Left cardiac atrium (tissue), 4 donors: ENCODE results near the gene TMEM178B. TPM values are rescaled to one million over a fixed set of nuclear protein-coding genes. Genes with fewer than 3 reads are reported as not detected.
A peak's percentile ranks its signal among the peaks of the same experiment; 100 is the strongest.

ENCODE experiments used
- ATAC-seq, 2 donors: fragments of 200-7000 bp; cut with Tn5 transposase; one replicate each; pipeline ENCODE4 v1.9.1; 2020; ENCODE audit warnings: mild to moderate bottlenecking in 2 of 2, moderate library complexity in 2 of 2
- DNase-seq: peaks from one replicate; pipeline ENCODE4 v3.0.0-alpha.2; 2020
- intact Hi-C, 2 donors: fragments of 100-400 bp; cut with DNase I; formaldehyde crosslinking; loops; one replicate each; pipeline versions ENCODE4 v1.14.1 to v1.15.1; 2022 to 2023
- total RNA-seq, 2 donors: library from RNA; stranded (reverse); fragmentation: NEBNext Ultra II Directional; extraction: Animal tissue kit (Norgen Biotek cat#: 25700); gene quantifications; one replicate each; pipeline ENCODE4 v1.2.1, GENCODE V29; 2021
- donor health status: DM: no; HTN: yes; CAD: no.
- donor health status: DM: no; HTN: yes; CAD: no; lungs with severe emphysema.
- donor health status: DM: yes; HTN: yes; CAD: no.
- donor health status: Dilated cardiomyopathy.

Gene TMEM178B
- total RNA-seq, 2 donors from 2014 or later = 24.4 to 29.9 TPM

DNA sequence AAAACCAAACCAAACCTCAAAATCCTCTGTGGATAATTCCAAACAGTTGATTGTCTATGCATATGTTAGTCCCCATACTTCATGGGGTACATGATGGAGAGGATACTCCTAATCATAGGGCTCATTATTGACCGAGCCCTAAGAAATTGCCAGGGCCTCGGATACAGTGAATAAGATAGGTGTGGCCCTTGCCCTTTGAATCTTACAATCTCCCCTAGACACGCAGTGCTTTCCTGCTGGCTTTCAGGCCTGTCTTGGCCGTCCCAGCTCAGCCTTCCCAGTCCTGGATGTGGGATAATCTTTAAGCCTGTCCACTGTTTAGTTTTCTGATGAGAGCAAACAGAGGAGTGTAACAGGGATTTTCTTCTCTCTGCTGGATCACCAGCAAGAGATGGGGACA lies 161.8 kb downstream of the TMEM178B start:
- no peak for ATAC-seq
- no peak for DNase-seq
- intact Hi-C loops = loop anchor here in 1 of 2 donors (10.0 kb wide), 1 partner anchor 431 kb away; no protein-coding TSS in a partner anchor

DNA sequence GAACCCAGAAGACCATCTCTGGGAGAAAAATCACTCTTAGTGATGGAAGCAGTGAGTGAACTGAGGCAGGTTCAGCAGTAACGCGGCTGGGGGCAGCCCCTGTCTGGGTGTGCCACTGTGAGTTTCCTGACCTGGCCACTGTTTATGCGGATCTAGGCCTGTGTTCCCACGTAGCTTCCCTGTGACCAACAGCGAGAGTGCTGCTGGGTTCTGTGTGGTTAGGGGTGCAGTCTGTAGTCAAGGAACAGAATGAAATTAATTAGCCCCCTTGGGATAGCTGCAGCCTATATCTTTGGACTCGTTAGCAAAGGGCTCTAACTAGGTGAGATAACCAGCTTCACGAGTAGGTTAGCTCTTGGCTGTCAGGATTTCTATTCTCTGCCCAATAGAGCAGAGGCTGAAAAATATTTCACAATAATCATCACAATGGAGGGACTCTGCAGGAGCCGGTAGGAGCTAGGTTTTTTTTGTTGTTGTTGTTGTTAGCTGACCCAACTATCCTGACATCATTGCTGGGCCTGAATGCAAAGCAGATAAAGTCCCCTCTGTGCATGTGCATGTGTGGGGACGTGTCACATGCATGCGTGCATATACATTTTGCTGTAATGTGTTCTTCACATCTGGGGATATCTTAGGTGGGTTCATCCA lies 164.9 kb downstream of the TMEM178B start:
- ATAC-seq (no peak), DNase-seq (no peak)
- intact Hi-C loops = loop anchor here in 1 of 2 donors (10.0 kb wide), 1 partner anchor 434 kb away; no protein-coding TSS in a partner anchor

DNA sequence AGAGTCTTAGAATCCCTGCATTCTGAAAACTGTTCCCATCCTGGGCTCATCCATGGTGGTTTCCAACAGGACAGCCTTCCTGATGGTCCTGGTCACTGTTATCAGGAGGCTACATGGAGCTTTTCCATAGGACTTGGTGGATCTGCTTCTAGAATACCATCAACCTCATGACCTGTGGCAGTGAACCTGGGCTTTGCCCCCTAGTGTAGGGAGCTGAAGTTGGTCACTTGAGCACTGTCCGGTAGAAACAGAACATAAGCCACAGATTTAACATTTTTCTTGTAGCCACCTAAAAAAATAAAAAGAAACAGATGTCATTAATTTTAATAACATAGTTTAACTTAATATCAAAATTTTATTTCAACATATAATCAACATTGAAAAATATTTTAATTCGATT lies 165.8 kb downstream of the TMEM178B start:
- DNase-seq (no peak), ATAC-seq (no peak)
- intact Hi-C loops = loop anchor here in 1 of 2 donors (10.0 kb wide), 1 partner anchor 435 kb away; no protein-coding TSS in a partner anchor

DNA sequence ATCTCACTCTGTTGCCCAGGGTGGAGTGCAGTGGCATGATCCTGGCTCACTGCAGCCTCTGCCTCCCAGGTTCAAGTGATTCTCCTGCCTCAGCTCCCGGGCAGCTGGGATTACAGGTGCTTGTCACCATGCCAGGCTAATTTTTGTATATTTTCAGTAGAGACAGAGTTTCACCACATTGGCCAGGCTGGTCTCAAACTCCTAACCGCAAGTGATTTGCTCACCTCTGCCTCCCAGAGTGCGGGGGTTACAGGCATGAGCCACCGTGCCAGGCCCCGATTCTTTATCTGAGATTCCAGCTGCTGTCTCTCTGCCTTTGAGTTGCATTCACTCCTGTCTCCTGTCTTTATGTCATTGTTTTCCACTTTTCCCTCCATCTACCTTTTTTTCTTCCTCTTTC lies 168.7 kb downstream of the TMEM178B start:
- no peak for DNase-seq
- no peak for ATAC-seq
- intact Hi-C loops = no loop called here

DNA sequence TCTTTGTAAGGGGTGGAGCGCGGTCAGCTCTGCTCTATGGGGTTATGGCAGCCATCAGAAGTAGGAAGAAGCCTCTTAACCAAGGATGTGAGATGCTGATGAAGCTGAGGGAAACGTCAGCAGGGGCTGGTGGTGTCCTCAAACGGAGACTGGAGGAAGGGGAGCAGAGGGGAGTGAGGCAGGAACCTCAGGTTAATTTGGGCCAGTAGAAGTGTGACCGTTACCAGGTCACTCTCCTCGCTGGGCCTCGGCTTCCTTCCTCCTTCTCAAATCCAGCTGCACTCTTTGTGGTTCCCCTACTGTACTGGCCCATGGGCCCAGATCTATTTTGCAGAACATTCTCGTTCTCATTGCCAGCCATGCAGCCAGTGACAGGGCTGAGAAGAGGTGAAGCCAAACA lies 169.5 kb downstream of the TMEM178B start:
- intact Hi-C loops = no loop called here
- no peak for DNase-seq
- ATAC-seq = no peak

DNA sequence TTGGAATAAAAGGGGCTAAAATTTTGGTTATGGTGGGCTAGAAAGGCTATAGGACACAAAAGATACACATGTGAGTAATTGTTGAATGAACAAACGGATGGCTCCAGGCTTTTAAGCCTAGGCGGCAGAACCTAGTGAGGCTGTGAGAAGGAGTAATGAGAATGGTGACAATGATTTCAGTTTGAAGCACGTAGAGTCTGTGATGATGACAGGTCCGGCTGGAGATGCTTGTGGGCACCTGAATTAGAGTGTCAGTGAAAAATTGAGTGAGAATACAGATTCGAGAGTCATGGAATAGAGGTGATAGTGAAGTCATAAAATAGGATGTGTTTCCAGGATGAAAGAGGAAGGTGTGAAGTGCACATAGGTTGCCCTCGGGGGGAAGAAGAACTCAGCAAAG lies 170.6 kb downstream of the TMEM178B start:
- no peak for ATAC-seq

DNA sequence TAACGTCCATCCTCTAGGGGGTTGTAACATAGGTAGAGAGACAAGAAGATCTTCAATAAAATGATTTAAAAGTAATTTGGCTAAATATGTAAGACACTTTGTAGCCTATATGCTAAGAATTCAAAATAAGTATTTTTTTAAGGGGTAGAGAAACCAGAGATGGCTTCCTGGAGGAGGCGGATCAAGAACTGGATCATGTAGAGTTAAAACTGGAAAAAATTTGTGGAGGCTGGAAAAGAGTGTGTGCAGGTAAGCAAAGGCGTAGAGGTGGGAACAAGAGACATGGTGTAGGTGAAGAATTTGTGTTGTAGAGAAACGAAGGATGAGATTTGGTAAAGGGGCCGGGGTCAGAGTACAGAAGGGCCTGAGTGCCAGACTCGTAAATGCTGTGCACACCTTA lies 172.6 kb downstream of the TMEM178B start:
- ATAC-seq (no peak), DNase-seq (no peak)
- intact Hi-C loops = no loop called here

More for the DNA sequence above, 170.6 kb downstream of the TMEM178B start:
- no peak for DNase-seq
- intact Hi-C loops = no loop called here

DNA sequence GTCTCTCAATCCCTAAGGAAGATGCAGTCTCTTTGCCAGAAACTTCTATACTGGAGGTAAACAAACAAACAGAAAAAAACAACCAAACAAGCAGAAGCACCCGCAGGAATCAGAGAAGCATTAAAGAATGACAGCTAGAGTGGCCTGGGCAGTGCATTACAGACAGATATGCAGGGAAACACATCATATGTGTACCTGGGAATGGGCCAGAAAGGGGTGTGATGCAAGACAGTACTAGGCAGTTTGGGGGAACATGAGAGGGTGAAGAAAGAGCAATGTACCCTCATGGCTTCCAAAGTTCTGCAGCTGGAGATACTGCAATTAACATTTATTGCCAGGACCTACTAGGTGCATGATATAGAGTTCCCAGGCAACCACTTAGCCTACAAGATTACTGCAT lies 177.3 kb downstream of the TMEM178B start:
- DNase-seq (no peak), ATAC-seq (no peak)
- intact Hi-C loops = no loop called here

DNA sequence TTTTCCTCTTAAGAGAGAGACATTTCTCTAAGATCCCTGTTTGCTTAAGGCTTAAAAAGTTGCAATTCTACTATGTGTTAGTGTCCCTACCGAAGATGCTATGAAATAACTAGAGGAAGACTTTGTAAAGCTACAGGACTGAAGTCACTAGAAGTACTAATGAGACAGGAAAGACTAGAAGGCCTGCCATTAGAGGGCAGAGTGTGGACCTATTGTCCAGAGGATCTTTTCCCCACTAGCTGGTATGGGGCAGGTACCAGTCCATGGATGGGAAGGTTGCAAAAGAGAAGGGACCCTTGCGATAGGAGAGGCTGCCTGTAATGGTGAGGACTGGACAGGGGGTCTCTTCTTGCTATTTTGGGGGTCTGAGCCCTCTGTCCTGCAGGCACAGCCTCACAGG lies 178.1 kb downstream of the TMEM178B start:
- intact Hi-C loops = no loop called here
- ATAC-seq (no peak), DNase-seq (no peak)

DNA sequence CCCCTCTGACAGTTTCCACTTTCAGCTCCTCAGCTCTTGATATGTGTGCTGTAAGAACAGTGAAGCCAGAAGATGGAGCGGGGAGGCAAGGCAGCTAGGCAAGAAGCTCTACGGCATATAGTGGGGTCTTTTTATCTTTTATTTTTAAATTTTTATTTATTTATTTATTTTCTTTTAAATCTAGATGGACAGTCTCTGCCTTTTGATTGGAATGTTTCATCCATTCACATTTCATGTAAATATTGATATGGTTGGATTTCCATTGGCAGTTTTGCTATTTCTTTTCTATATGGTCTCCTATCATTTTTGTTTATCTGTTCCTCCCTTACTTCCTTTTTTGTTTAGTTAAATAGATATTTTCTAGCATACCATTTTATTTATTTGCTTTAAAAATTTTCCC lies 183.7 kb downstream of the TMEM178B start:
- DNase-seq = no peak
- no peak for ATAC-seq
- intact Hi-C loops = no loop called here

DNA sequence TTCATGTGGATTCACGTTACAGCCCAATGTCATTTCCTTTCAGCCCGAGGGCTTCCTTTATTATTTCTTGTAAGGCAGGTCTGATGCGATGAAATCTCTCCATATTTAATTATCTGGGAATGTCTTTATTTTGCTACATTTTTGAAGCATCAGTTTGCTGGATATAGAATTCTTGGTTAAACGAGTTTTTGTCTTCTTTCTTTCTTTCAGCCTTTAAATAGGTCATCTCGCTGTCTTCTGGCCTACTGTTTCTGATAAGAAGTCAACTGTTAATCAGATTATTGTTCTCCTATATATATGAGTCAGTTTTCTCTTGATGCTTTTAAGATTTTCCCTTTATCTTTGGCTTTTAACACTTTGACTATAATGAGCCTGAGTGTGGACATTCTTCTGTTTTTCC lies 184.7 kb downstream of the TMEM178B start:
- DNase-seq = no peak
- ATAC-seq = no peak
- intact Hi-C loops = no loop called here

DNA sequence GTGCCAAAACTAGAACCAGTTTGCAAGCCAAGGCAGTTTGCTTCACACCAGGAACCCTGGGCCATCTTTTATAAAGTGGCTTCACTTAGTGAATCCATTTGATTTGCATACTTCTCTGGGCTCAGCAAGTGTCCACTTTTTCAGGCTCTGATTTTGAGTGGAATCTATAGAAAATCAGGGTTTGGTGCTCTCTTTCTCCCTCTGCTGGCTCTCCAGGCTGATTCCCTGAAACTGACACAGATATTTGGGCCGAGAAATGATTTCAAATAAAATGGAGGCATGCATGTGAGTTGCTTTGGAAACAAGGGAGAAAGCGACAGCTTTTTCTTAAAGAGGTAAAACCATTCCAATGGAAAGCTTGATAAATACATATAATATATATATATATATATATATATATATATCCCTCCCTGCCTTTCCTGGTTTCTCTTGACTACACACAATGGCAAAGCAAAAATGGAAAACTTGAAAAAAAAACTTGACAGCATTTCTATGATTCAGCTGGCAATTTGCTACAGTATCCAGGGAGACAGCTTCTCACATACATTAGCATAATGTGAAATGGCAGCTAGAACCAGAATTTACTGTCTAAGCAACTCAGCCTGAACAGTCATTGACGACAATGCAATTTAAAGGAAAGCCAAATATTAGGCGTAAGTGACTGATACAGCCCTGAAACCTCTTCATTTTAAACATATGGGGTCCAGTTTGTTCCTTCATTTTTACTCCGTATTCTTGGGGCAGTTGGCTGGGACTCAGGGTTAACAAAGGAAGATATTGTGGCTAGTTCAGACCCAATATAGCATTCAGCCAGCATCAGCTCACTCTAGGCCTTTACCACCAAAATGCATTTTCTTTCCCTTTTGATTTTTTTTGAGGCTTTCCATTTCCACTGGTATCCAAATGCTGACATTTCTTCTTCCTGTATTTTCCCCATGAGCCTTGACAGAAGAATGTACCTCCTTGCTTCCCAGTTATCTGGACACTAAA lies 188.5 kb downstream of the TMEM178B start:
- DNase-seq (no peak), ATAC-seq (no peak)
- intact Hi-C loops = no loop called here

DNA sequence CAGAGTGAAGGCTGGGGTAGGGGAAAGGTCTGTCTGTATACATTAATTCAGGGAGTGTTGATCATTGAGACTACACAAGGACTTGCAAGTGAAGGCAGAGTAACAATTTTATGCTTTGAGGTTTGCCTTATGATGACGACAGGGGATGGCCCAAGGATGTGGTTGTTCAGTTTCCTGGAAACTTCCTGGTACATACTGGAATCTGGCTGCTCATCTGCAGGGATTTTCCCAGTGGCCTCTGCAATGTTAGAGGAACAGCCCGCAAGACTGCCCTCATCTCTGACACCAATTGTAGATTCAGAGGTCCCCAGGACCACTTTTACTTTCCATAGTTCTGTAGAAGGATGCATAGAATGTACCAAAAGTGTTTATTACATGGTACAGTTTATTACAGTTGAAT lies 189.6 kb downstream of the TMEM178B start:
- DNase-seq = no peak
- intact Hi-C loops = no loop called here
- no peak for ATAC-seq

DNA sequence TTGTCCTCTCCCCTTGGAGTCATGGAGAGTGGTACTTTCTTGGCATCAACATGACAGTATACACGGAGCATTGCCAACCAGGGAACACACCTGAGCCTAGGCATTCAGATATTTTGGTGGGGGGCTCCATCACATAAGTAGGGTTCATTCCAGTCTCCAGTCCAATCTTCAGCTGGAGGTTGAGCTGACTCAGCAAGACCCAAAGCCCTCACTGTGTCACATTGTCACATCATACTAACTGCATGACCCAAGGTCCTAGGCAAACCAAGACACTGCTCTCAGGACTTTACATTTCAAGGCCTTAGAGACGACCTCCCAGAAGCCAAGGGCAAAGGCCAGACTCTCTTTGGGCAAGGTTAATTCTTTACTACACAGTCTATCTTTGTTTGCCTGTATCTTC lies 190.1 kb downstream of the TMEM178B start:
- ATAC-seq (no peak), DNase-seq (no peak)
- intact Hi-C loops = no loop called here

DNA sequence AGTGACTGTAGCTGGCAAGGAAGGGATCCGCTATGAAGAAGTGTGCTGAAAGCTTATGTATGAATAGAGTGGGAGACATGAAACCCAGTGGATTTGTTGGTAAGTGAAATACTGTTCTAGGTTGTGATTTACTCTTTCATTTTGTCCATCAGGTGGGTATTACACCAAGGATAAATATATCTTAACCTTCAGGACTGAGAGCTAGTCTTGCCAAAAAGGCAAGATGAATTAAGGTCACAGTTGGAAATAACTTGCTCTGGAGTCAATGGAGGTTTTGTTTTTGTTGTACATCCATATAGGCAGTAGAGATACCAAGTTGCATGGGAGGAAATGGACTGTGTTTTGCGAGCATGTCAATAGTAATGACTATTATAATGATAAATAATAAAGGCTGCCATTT lies 190.6 kb downstream of the TMEM178B start:
- ATAC-seq (no peak), DNase-seq (no peak)
- intact Hi-C loops = no loop called here

DNA sequence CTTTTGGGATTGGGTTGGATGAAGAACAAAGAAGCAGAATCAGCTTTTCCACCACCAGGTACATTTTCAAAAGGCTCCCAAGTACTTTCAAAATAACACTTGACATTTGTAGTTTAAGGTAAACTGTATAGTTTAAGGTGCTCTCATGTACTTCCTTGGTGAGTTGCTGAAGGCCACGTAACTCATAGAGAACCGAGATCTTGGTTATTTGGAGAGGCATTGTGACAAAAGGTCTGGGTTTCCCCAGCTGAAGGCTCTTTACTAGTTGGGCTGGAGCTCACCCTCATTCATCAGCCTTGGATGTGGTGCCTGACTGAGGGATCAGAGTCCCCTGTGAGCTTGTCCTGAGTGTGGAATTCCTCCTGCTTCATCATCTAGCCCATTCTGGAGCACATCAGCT lies 191.8 kb downstream of the TMEM178B start:
- DNase-seq (no peak), ATAC-seq (no peak)
- intact Hi-C loops = no loop called here

DNA sequence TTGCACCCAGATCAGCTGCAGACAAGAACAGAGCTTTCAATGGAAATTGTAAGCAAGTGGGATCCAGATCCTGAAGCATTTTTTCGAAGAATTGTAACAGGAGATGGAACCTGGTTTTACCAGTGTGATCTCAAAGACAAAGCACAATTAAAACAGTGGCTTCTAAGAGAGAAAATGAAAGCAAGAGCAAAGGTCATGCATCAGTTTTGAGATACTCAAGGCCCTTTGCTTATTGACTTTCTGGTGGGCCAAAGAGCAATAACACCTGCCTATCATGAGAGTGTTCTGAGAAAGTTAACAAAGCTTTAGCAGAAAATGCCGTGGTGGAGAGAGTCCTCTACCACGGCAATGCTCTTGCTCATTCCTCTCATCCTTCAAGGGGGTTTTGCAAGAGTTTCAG lies 194.8 kb downstream of the TMEM178B start:
- DNase-seq (no peak), ATAC-seq (no peak)
- intact Hi-C loops = no loop called here

DNA sequence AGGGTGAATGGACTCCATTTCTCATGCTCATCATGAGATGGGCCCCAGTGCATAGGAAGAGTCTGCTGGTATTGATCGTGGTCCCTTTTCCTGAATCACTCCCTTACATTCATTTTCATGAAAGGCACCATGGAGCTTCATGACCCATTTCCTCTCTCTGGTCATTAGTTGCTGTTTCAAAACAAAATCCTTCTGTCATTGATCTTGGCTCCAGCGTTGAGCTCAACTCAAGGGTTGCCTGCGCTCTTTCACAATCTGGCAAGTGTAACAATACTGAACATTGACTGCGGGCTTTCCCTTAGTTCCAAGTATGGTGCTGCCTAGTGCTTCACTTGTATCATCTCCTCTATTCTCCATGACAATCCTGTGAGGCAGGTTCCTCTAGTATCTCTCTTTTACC lies 197.6 kb downstream of the TMEM178B start:
- ATAC-seq = no peak
- intact Hi-C loops = no loop called here
- DNase-seq = no peak

DNA sequence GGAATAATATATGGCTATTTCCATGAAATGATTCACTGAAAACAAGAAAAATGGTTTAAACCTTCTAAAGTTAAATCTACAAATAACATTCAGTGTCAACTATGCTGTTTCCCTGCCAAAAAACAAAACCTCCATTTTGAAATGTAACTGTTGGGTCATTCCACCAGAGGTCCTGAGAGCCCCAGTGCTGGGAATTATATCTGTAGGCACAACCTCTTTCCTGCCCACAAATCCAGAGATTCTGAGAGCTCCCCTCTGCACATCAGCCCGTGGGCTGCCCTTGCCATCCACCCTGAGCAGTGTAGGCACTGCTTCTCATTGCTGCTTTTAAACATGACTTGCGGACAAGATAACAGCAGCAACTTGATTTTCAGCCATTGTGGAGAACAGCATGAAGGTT lies 198.6 kb downstream of the TMEM178B start:
- intact Hi-C loops = loop anchor here in 1 of 2 donors (2.0 kb wide), 1 partner anchor 260 kb away; no protein-coding TSS in a partner anchor
- peak in 1 of 2 donors; percentile 47 for ATAC-seq
- DNase-seq = no peak

DNA sequence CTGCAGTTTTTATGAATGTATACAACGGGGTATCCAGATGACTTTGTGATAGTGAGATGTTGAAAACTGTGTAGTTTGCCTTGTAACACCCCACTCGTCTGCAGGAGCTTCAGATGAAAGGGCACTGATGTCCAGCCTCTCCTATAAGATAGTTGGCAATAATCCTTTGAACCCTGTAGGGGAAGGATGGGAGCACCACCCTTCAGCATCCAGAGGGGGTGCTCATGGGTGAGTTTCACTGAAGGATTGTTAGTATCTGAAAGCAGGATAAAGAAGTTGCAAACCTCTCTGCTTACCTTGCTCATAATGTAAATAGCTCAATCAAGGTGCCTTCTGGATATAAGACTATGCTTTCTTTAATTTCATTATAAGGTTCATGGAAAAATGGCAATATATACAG lies 201.5 kb downstream of the TMEM178B start:
- DNase-seq (no peak), ATAC-seq (no peak)
- intact Hi-C loops = no loop called here
